Neural cell (in vitro differentiated cells): Measurements from ENCODE around the gene FGF12. TPM values are rescaled to one million over a fixed set of nuclear protein-coding genes. Genes with fewer than 3 reads are reported as not detected.

Experiments used
- H2AFZ ChIP-seq: fragments of 200-600, 300-800 bp; sonication (generic), shearing (Covaris generic); 2 replicates; pipeline ENCODE4 v1.6.0; 2014; ENCODE audit warnings: low read depth, mild to moderate bottlenecking, antibody characterized with exemption, low read length, moderate library complexity
- H3F3A ChIP-seq: fragments of 200-600 bp; shearing (Covaris generic); 2 replicates; pipeline ENCODE4 v1.6.1; 2016; ENCODE audit warnings: mild to moderate bottlenecking, moderate library complexity, mixed read lengths, antibody characterized with exemption, low read length; ENCODE audit not compliant: insufficient read depth, poor library complexity, severe bottlenecking
- H3K27ac ChIP-seq: fragments of 200-600, 300-800 bp; sonication (generic), shearing (Covaris generic); 2 replicates; pipeline ENCODE4 v1.5.1; 2014; ENCODE audit warnings: mild to moderate bottlenecking, low read length, moderate library complexity
- H3K27me3 ChIP-seq: fragments of 300-800, 200-600 bp; sonication (generic), shearing (Covaris generic); 2 replicates; pipeline ENCODE4 v1.6.0; 2014; ENCODE audit warnings: mild to moderate bottlenecking, low read depth, low read length, moderate library complexity; ENCODE audit not compliant: insufficient read depth
- H3K36me3 ChIP-seq: fragments of 300-800, 200-600 bp; sonication (generic), shearing (Covaris generic); 2 replicates; pipeline ENCODE4 v1.5.1; 2014; ENCODE audit warnings: mild to moderate bottlenecking, antibody characterized with exemption, low read length, moderate library complexity; ENCODE audit not compliant: insufficient read depth
- H3K4me2 ChIP-seq: fragments of 300-800, 200-600 bp; sonication (generic), shearing (Covaris generic); 2 replicates; pipeline ENCODE4 v1.6.0; 2014; ENCODE audit warnings: mild to moderate bottlenecking, low read length
- H3K4me3 ChIP-seq: fragments of 300-800, 200-600 bp; sonication (generic), shearing (Covaris generic); 2 replicates; pipeline ENCODE4 v1.5.1; 2014; ENCODE audit warnings: mild to moderate bottlenecking, low read length, moderate library complexity
- H3K79me2 ChIP-seq: fragments of 200-600 bp; shearing (Covaris generic); replicated peaks from 2 replicates; pipeline ENCODE4 v1.6.0; 2014; ENCODE audit warnings: mild to moderate bottlenecking, low read length, moderate library complexity; ENCODE audit not compliant: insufficient read depth
- H3K9ac ChIP-seq: fragments of 300-800, 200-600 bp; sonication (generic), shearing (Covaris generic); 2 replicates; pipeline ENCODE4 v1.6.1; 2016; ENCODE audit warnings: mild to moderate bottlenecking, low read length, mixed read lengths
- H3K9me2 ChIP-seq: fragments of 200-600 bp; shearing (Covaris generic); 2 replicates; pipeline ENCODE4 v1.6.1; 2016; ENCODE audit warnings: mild to moderate bottlenecking, low read length, mixed read lengths; ENCODE audit not compliant: insufficient read depth
- H3K9me3 ChIP-seq: fragments of 200-600, 300-800 bp; sonication (generic), shearing (Covaris generic); 2 replicates; pipeline ENCODE4 v1.6.1; 2016; ENCODE audit warnings: mild to moderate bottlenecking, mixed run types, low read length, moderate library complexity, mixed read lengths
- H4K20me1 ChIP-seq: fragments of 200-600 bp; shearing (Covaris generic); 2 replicates; pipeline ENCODE4 v1.6.1; 2016; ENCODE audit warnings: mild to moderate bottlenecking, mixed run types; ENCODE audit not compliant: insufficient read depth
- CTCF ChIP-seq: fragments of 450-650 bp; IDR thresholded peaks from 2 replicates; pipeline ENCODE4 v1.5.1; 2014; ENCODE audit warnings: antibody characterized with exemption, mild to moderate bottlenecking, moderate library complexity; ENCODE audit not compliant: poor library complexity, severe bottlenecking
- EP300 ChIP-seq: fragments of 450-650 bp; conservative IDR thresholded peaks from 2 replicates; pipeline ENCODE4 v1.6.1; 2014; ENCODE audit warnings: antibody characterized with exemption, mild to moderate bottlenecking, moderate library complexity; ENCODE audit not compliant: poor library complexity, severe bottlenecking
- EZH2 ChIP-seq: fragments of 200-600, 300-800 bp; shearing (Covaris generic), sonication (generic); IDR thresholded peaks from 2 replicates; pipeline ENCODE4 v1.6.1; 2014; ENCODE audit warnings: antibody characterized with exemption, low read length, borderline replicate concordance, mild to moderate bottlenecking; ENCODE audit not compliant: insufficient read depth, poor library complexity, severe bottlenecking
- MXI1 ChIP-seq: fragments of 450-650 bp; conservative IDR thresholded peaks from 2 replicates; pipeline ENCODE4 v1.6.1; 2014; ENCODE audit warnings: antibody characterized with exemption, mild to moderate bottlenecking; ENCODE audit not compliant: poor library complexity, severe bottlenecking
- POLR2AphosphoS5 ChIP-seq: IDR thresholded peaks from 2 replicates; pipeline ENCODE4 v1.6.1; 2012
- RAD21 ChIP-seq: fragments of 450-650 bp; conservative IDR thresholded peaks from 2 replicates; pipeline ENCODE4 v1.6.1; 2014; ENCODE audit warnings: antibody characterized with exemption, mild to moderate bottlenecking, moderate library complexity
- REST ChIP-seq: IDR thresholded peaks from 2 replicates; pipeline ENCODE4 v1.6.1; 2012; ENCODE audit warnings: borderline replicate concordance
- SMC3 ChIP-seq: fragments of 450-650 bp; conservative IDR thresholded peaks from 2 replicates; pipeline ENCODE4 v1.6.1; 2014; ENCODE audit warnings: antibody characterized with exemption, mild to moderate bottlenecking, moderate library complexity; ENCODE audit not compliant: poor library complexity
- TAF1 ChIP-seq: IDR thresholded peaks from 2 replicates; pipeline ENCODE4 v1.6.1; 2012; ENCODE audit warnings: low read depth
- polyA plus RNA-seq: library from polyadenylated mRNA; depleted of rRNA; stranded (reverse); fragments of >200 nt; gene quantifications from 2 replicates; pipeline ENCODE4 v1.2.3, GENCODE V29; 2014

FGF12 gene
- polyA plus RNA-seq, 1 donor from 2014 or later = 4.8 TPM

GRCh38 chr3:192445770-192446644 is 281.3 kb downstream of the FGF12 start:
- TF ChIP-seq EZH2 (no peak), POLR2AphosphoS5 (peak; percentile 100), TAF1 (no peak), REST (peak; percentile 98), MXI1 (peak; percentile 44), RAD21 (peak; percentile 25), CTCF (no peak), SMC3 (peak; percentile 38), EP300 (peak; percentile 100)
- no peaks in the 10 kb centered on the region for H3K79me2 ChIP-seq
- peak overlapping the region; percentile 11 for H3K4me2 ChIP-seq
- H3F3A ChIP-seq = peaks cover 10% of the 10 kb centered on the region
- no peak overlapping the region for H2AFZ ChIP-seq
- peaks cover 20% of the 10 kb centered on the region for H3K27me3 ChIP-seq
- H3K36me3 ChIP-seq = no peaks in the 10 kb centered on the region
- no peaks in the 10 kb centered on the region for H3K9me3 ChIP-seq
- H3K4me3 ChIP-seq = no peak overlapping the region
- H3K27ac ChIP-seq = no peak overlapping the region
- no peaks in the 10 kb centered on the region for H3K9me2 ChIP-seq
- H4K20me1 ChIP-seq = no peaks in the 10 kb centered on the region
- no peak overlapping the region for H3K9ac ChIP-seq

- Histone ChIP-seq H3K79me2 (no peaks in the 10 kb centered on the region), H3K27me3 (peaks cover 19% of the 10 kb centered on the region), H3K36me3 (no peaks in the 10 kb centered on the region), H3K4me2 (no peak overlapping the region), H3K9ac (no peak overlapping the region), H3K4me3 (no peak overlapping the region), H4K20me1 (no peaks in the 10 kb centered on the region), H3F3A (peaks cover 10% of the 10 kb centered on the region), H3K9me2 (no peaks in the 10 kb centered on the region), H2AFZ (no peak overlapping the region), H3K9me3 (no peaks in the 10 kb centered on the region), H3K27ac (no peak overlapping the region)
- no peak for TF ChIP-seq EZH2
- TF ChIP-seq RAD21 = no peak
- no peak for TF ChIP-seq SMC3
- no peak for TF ChIP-seq CTCF
- TF ChIP-seq EP300 = no peak
- TF ChIP-seq POLR2AphosphoS5 = no peak
- TF ChIP-seq MXI1 = no peak
- no peak for TF ChIP-seq TAF1
- TF ChIP-seq REST = no peak
These were observed 282.6 kb downstream of the FGF12 start for GRCh38 chr3:192444791-192445106.
